Activated CD4-positive, CD25-positive, alpha-beta regulatory T cell treated with anti-CD3 and anti-CD28 coated beads, Interleukin-2, amount 50 U/mL, for 24 hours (primary cell): ENCODE results near the gene ATP6AP1.

Source experiments
- ATAC-seq, 2 donors: fragments of 150-1000 bp; cut with Tn5 transposase; one replicate each; pipeline ENCODE4 v1.10.0; 2021; ENCODE audit warnings: mild to moderate bottlenecking in 1 of 2, moderate library complexity in 1 of 2

Gene ATP6AP1

GRCh38 chrX:154472685-154473632 lies 44.5 kb downstream of the ATP6AP1 start:
- no peak for ATAC-seq

- no peak for ATAC-seq
Measured at GRCh38 chrX:154473683-154474082, 45.2 kb downstream of the ATP6AP1 start.

- no peak for ATAC-seq
Measured at GRCh38 chrX:154476821-154477220, 48.3 kb downstream of the ATP6AP1 start.

- no peak for ATAC-seq
Measured at GRCh38 chrX:154477891-154478477, 49.5 kb downstream of the ATP6AP1 start.

- peak; percentile 94 for ATAC-seq
Measured at GRCh38 chrX:154478728-154479622, 50.5 kb downstream of the ATP6AP1 start, which contains the start of gene LAGE3. LAGE3 (minus strand) TSS chrX:154479281; CDS start chrX:154478915, 366 bp downstream.

- no peak for ATAC-seq
Measured at GRCh38 chrX:154481195-154481594, 52.7 kb downstream of the ATP6AP1 start.

GRCh38 chrX:154481911-154482601 lies 53.6 kb downstream of the ATP6AP1 start:
- ATAC-seq, result no peak

- no peak for ATAC-seq
Measured at GRCh38 chrX:154482786-154483185, 54.3 kb downstream of the ATP6AP1 start.

- ATAC-seq, result no peak
Measured at GRCh38 chrX:154483325-154483724, 54.8 kb downstream of the ATP6AP1 start.

GRCh38 chrX:154484255-154485149 lies 56.0 kb downstream of the ATP6AP1 start:
- ATAC-seq, result no peak

- ATAC-seq, result no peak
Measured at GRCh38 chrX:154485150-154486051, 56.9 kb downstream of the ATP6AP1 start.

- ATAC-seq, result peak in 1 of 2 donors; percentile 4
Measured at GRCh38 chrX:154486052-154486395, 57.5 kb downstream of the ATP6AP1 start.
